ENCODE results near the gene BTBD19. TPM values are rescaled to one million over a fixed set of nuclear protein-coding genes. Genes with fewer than 3 reads are reported as not detected.
A peak's percentile ranks its signal among the peaks of the same experiment; 100 is the strongest.

BTBD19 gene
- total RNA-seq, 1 experiment from 2014 or later = 11.6 TPM

DNA sequence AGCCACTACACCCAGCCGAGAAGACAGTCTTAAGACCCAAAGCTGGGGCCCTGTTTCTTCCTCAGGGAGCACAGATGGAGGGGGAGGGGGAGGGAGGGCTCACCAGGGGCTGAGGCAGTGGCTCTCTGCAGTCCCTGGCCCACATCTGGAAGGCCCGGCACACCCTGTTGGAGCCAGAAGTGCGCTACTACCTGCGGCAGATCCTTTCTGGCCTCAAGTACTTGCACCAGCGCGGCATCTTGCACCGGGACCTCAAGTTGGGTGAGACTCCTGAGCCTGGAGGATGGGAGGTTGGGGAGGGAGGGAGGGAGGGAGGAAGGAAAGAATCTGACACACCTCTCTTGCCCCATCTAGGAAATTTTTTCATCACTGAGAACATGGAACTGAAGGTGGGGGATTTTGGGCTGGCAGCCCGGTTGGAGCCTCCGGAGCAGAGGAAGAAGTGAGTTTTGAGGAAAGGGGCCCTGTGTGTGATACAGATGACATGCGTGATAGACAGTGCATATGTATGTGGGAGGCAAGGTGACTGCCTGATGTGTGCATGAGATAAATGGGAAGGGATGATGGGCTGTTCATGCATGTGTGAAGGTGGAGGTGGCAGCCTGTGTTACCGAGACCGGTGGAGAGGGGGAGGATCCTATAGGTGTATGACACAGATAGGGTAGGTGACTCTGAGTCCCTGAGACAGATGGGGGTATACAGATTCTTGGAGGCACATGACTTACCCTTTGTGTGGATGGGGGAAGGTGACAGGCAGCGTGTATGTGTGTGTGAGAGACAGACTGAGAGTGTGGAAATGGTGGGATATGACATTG, 6.6 kb upstream of the BTBD19 start:
- no peaks in the 10 kb centered on the region for H3K9me2 ChIP-seq (ENCODE audit: insufficient read depth)
- H3K4me1 ChIP-seq (ENCODE audit: control insufficient read depth in 1 of 2, insufficient read depth in 2 of 2, low read length in 2 of 2) = peaks cover 28 to 85% of the 10 kb centered on the region in 2 experiments
- no peaks in the 10 kb centered on the region for H3K27me3 ChIP-seq (ENCODE audit: insufficient read depth, low read length)
- no peaks in the 10 kb centered on the region for H3K9me3 ChIP-seq (ENCODE audit: control insufficient read depth in 1 of 2, insufficient read depth in 1 of 2, low read depth in 1 of 2, low read length in 2 of 2)
- H4K20me1 ChIP-seq (ENCODE audit: insufficient read depth) = no peaks in the 10 kb centered on the region
- peak overlapping the region; percentile 84 for H3K27ac ChIP-seq (ENCODE audit: low read depth, low read length)
- TF ChIP-seq ZNF274 (IDR thresholded peaks at IDR 0.05; ENCODE audit: low read depth, low read length) (no peak), JUND (IDR thresholded peaks at IDR 0.05) (no peak), SRF (IDR thresholded peaks at IDR 0.05; ENCODE audit: low read depth) (no peak), EZH2phosphoT487 (IDR thresholded peaks at IDR 0.05; ENCODE audit: borderline replicate concordance) (no peak), CBX3 (IDR thresholded peaks at IDR 0.05; ENCODE audit: low read depth) (no peak), SP1 (IDR thresholded peaks at IDR 0.05; ENCODE audit: low read depth) (no peak), CTCF (IDR thresholded peaks at IDR 0.05 in 2 of 3, conservative IDR thresholded peaks at IDR 0.05 in 1 of 3; ENCODE audit: borderline replicate concordance in 1 of 3, insufficient read depth in 1 of 3, low read depth in 2 of 3, low read length in 2 of 3) (no peak), CEBPB (IDR thresholded peaks at IDR 0.05; ENCODE audit: low read depth) (no peak), POLR2AphosphoS5 (IDR thresholded peaks at IDR 0.05; ENCODE audit: low read depth, low read length) (no peak)
- TF ChIP-seq, protein P1, sequence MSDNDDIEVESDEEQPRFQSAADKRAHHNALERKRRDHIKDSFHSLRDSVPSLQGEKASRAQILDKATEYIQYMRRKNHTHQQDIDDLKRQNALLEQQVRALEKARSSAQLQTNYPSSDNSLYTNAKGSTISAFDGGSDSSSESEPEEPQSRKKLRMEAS (IDR thresholded peaks at IDR 0.05) = no peak
- no peak overlapping the region for H2AFZ ChIP-seq (ENCODE audit: low read depth, low read length, poor library complexity, severe bottlenecking)
- ChIA-PET CTCF (no interaction called here), POLR2A (interaction anchor here (1.0 to 5.5 kb wide), 5 partner anchors 8 to 210 kb away, joined by 3 to 86 read pairs (median 9); partner anchors contain the start of genes HECTD3, RPS8 and UROD), RAD21 (ENCODE audit: low non-redundant PET in 1 of 2, low total read pairs in 2 of 2, uncharacterized antibody in 2 of 2, unreplicated experiment in 2 of 2) (no interaction called here)
- peaks cover 3 to 45% of the 10 kb centered on the region in 2 experiments; a peak in 3 of 4 replicates for H3K36me3 ChIP-seq (ENCODE audit: control insufficient read depth in 1 of 2, insufficient read depth in 2 of 2, low read length in 2 of 2)
- H3K4me3 ChIP-seq (replicated peaks in 1 of 2; ENCODE audit: low read depth in 1 of 2, low read length in 2 of 2) = peak overlapping the region; percentile 87 to 91
- H3K79me2 ChIP-seq (ENCODE audit: insufficient read depth, low read length) = peaks cover 51% of the 10 kb centered on the region
- BruUV-seq (replicated peaks) = no TSS peak
- H3K4me2 ChIP-seq (ENCODE audit: low read length) = peak overlapping the region; percentile 93
- intact Hi-C loops (cut with micrococcal nuclease) = no loop called here
- H3K9ac ChIP-seq (ENCODE audit: low read length) = peak overlapping the region; percentile 98
- ATAC-seq = no peak
- no peak for DNase-seq (ENCODE audit: low read depth, low spot score)

Data from HCT116 (cell line).